Muscle of back (tissue), 10 donors: Measurements from ENCODE around the gene BSG. TPM values are rescaled to one million over a fixed set of nuclear protein-coding genes. Genes with fewer than 3 reads are reported as not detected.

Experiments
- polyA plus RNA-seq, 10 donors: library from polyadenylated mRNA; unstranded; fragments of 120-200 nt; gene quantifications; one replicate each; pipeline ENCODE4 v1.2.1, GENCODE V29; 2013; ENCODE audit not compliant: insufficient read length in 10 of 10

BSG gene
- polyA plus RNA-seq, 10 donors = 146 to 281 (median 195) TPM

Other genes starting within 250 kb of the BSG start
- gene MIER2, start 227.8 kb upstream of the BSG start, polyA plus RNA-seq = 10 to 100 TPM; 20.8 to 29.3 (median 26.0) TPM
- 1 to 10 TPM in 5 of 10 donors, under 1 TPM in 5; 0.54 to 1.8 (median 0.92) TPM for gene C2CD4C, start 163.4 kb upstream of the BSG start, polyA plus RNA-seq
- 10 to 100 TPM; 25.5 to 49.7 (median 29.5) TPM for gene SHC2, start 111.6 kb upstream of the BSG start, polyA plus RNA-seq
- 10 to 100 TPM in 2 of 10 donors, 1 to 10 TPM in 8; 5.6 to 13.4 (median 8.3) TPM for gene MADCAM1, start 76.1 kb upstream of the BSG start, polyA plus RNA-seq
- 10 to 100 TPM in 2 of 10 donors, 1 to 10 TPM in 8; 3.2 to 11.4 (median 6.1) TPM for gene TPGS1, start 65.1 kb upstream of the BSG start, polyA plus RNA-seq
- gene CDC34, start 40.8 kb upstream of the BSG start, polyA plus RNA-seq = 10 to 100 TPM; 51.3 to 83.8 (median 62.2) TPM
- gene GZMM, start 28.5 kb upstream of the BSG start, polyA plus RNA-seq = 1 to 10 TPM in 1 of 10 donors, under 1 TPM in 7, not detected in 2; 0.16 to 2.8 (median 0.45) TPM
- gene HCN2, start 17.3 kb downstream of the BSG start, polyA plus RNA-seq = under 1 TPM; 0.13 to 0.51 (median 0.23) TPM
- 10 to 100 TPM; 27.3 to 38.4 (median 31.1) TPM for gene POLRMT, start 60.9 kb downstream of the BSG start, polyA plus RNA-seq
- under 1 TPM in 3 of 10 donors, not detected in 7; 0.10 to 0.30 (median 0.11) TPM for gene FGF22, start 67.3 kb downstream of the BSG start, polyA plus RNA-seq
- gene RNF126, start 90.6 kb downstream of the BSG start, polyA plus RNA-seq = 10 to 100 TPM; 18.3 to 27.8 (median 21.7) TPM
- 10 to 100 TPM; 10.7 to 19.2 (median 14.6) TPM for gene FSTL3, start 103.8 kb downstream of the BSG start, polyA plus RNA-seq
- gene PRSS57, start 122.9 kb downstream of the BSG start, polyA plus RNA-seq = under 1 TPM in 4 of 10 donors, not detected in 6; 0.19 to 0.35 (median 0.26) TPM
- 10 to 100 TPM; 18.5 to 53.6 (median 33.9) TPM for gene PALM, start 136.3 kb downstream of the BSG start, polyA plus RNA-seq
- gene MISP, start 178.5 kb downstream of the BSG start, polyA plus RNA-seq = under 1 TPM in 9 of 10 donors, not detected in 1; 0.05 to 0.84 (median 0.17) TPM
- gene PTBP1, start 224.9 kb downstream of the BSG start, polyA plus RNA-seq = 100 to 1,000 TPM; 127 to 230 (median 138) TPM
- 1 to 10 TPM in 1 of 10 donors, under 1 TPM in 9; 0.27 to 1.5 (median 0.68) TPM for gene PLPPR3, start 249.4 kb downstream of the BSG start, polyA plus RNA-seq